Fibroblast of skin of left biceps (primary cell): ENCODE results near the gene NDST1.

Experiments
- DNase-seq, 2 experiments: peaks; one replicate each; pipeline ENCODE4 v3.0.0-alpha.2; 2013; ENCODE audit warnings: low read depth in 2 of 2

Gene NDST1

GRCh38 chr5:150570333-150570732, 62.4 kb downstream of the NDST1 start:
- no peak for DNase-seq

- DNase-seq: no peak
These were observed 63.9 kb downstream of the NDST1 start for GRCh38 chr5:150571836-150572235.

GRCh38 chr5:150573216-150573615, 65.3 kb downstream of the NDST1 start:
- DNase-seq: no peak

- DNase-seq: no peak
These were observed 66.2 kb downstream of the NDST1 start for GRCh38 chr5:150573867-150574817.

GRCh38 chr5:150574818-150575547, 67.1 kb downstream of the NDST1 start:
- DNase-seq: no peak

GRCh38 chr5:150575745-150576448, 68.0 kb downstream of the NDST1 start:
- no peak for DNase-seq

GRCh38 chr5:150576449-150576949, 68.6 kb downstream of the NDST1 start:
- DNase-seq: no peak

GRCh38 chr5:150577378-150578139, 69.6 kb downstream of the NDST1 start:
- DNase-seq: no peak

- no peak for DNase-seq
These were observed 71.0 kb downstream of the NDST1 start for GRCh38 chr5:150578781-150579461.

- no peak for DNase-seq
These were observed 71.8 kb downstream of the NDST1 start for GRCh38 chr5:150579462-150580400.

GRCh38 chr5:150580917-150581316, 73.0 kb downstream of the NDST1 start:
- DNase-seq: no peak

- peak in 1 of 2 experiments; percentile 67 for DNase-seq
These were observed 74.5 kb downstream of the NDST1 start for GRCh38 chr5:150582241-150583109.

GRCh38 chr5:150583541-150584225, 75.8 kb downstream of the NDST1 start:
- DNase-seq: no peak

GRCh38 chr5:150584556-150585335, 76.8 kb downstream of the NDST1 start:
- no peak for DNase-seq

GRCh38 chr5:150585781-150586341, 77.9 kb downstream of the NDST1 start:
- no peak for DNase-seq

- no peak for DNase-seq
These were observed 79.1 kb downstream of the NDST1 start for GRCh38 chr5:150587016-150587415.
